PC-9 (cell line): ENCODE results near the gene CCL20.
"Not testable (repeated sequence)": the region's sequence is repeated elsewhere in the genome, so short reads cannot be mapped to it uniquely, and the experiment has no call there.

Experiments used
- CTCF ChIP-seq: fragments of 200-600 bp; sonication (generic); conservative IDR thresholded peaks from 2 replicates; pipeline ENCODE4 v1.6.1; 2017; ENCODE audit warnings: mixed run types, antibody characterized with exemption, mild to moderate bottlenecking, moderate library complexity
- EZH2 ChIP-seq: fragments of 200-600 bp; sonication (generic); IDR thresholded peaks from 2 replicates; pipeline ENCODE4 v1.8.0; 2017; ENCODE audit warnings: antibody characterized with exemption, low read depth

- TF ChIP-seq CTCF, EZH2: not testable (repeated sequence)
Measured at GRCh38 chr2:227796768-227797167, 16.9 kb upstream of the CCL20 start.
